ENCODE results near the gene NINJ2.

The NINJ2 gene

DNA sequence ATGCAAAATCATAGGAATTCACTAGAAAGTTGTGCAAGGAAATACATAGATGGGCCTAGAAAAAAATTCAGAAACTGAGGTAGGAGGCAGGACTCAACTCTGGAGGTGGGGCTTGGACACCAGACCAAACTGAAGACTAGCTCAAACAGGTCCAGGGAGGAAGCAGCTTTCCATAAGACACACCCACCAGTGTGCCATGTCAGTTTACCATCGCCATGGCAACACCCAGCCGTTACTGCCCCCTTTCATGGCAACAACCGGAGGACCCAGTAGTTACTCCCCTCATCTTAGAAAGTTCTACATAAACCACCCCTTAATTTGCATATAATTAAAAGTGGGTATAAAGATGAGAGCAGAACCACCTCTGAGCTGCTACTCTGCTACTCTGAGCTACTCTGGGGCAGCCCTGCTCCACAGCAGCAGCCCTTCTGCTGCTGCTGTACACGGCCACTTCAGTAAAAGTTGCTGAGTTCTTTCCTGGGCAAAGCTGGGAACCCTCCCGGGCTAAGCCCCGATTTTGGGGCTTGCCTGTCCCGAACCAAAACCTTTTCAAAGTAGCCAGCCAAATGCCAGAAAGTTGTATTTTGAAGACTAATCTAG, 30.8 kb upstream of the NINJ2 start:
- no peaks in the 10 kb centered on the region for H3K36me3 ChIP-seq (ENCODE audit: control insufficient read depth, insufficient read depth, low read length)
- no CpG with 5 or more reads among the region's 7 CpGs for WGBS (ENCODE audit: extremely low coverage, insufficient coverage, low lambda C conversion rate)

DNA sequence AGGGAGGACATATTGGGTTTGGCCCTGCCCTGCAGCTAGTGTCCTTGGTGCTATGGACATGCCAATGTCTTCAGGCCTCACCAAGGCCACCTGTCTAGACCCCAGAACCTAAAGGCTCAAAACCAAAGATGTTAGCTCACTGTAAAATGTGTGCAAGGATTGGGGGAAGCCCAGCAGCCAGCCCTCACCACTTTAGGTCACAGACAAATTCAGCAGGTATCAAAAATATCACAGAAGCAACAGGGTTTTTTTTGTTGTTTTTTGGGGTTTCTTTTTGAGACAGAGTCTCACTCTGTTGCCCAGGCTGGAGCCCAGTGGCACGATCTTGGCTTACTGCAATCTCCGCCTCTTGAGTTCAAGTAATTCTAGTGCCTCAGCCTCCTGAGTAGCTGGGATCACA, 29.0 kb upstream of the NINJ2 start:
- Histone ChIP-seq H3K56ac (ENCODE audit: low read length) (no peak overlapping the region), H3K9ac (ENCODE audit: low read length) (no peak overlapping the region), H3K4me2 (ENCODE audit: low read length) (no peak overlapping the region), H3K79me2 (ENCODE audit: control insufficient read depth, insufficient read depth, low read length) (no peaks in the 10 kb centered on the region), H2AK5ac (ENCODE audit: low read length) (no peak overlapping the region), H3K23ac (ENCODE audit: low read length) (no peak overlapping the region), H3K4me1 (ENCODE audit: control insufficient read depth, low read depth, low read length) (no peaks in the 10 kb centered on the region), H3K4me3 (ENCODE audit: low read length) (no peak overlapping the region), H3K4ac (ENCODE audit: low read depth, low read length) (no peak overlapping the region), H2BK120ac (ENCODE audit: low read depth, low read length) (no peak overlapping the region), H2BK15ac (replicated peaks; ENCODE audit: low read depth) (no peak overlapping the region), H4K8ac (ENCODE audit: low read depth, low read length) (no peak overlapping the region), H3K79me1 (ENCODE audit: low read length) (no peaks in the 10 kb centered on the region), H3K27me3 (ENCODE audit: insufficient read depth, low read length, poor library complexity) (no peaks in the 10 kb centered on the region), H3K18ac (ENCODE audit: low read length) (no peak overlapping the region), H2BK5ac (ENCODE audit: low read length) (no peak overlapping the region), H3K27ac (ENCODE audit: low read depth, low read length) (no peak overlapping the region), H4K5ac (ENCODE audit: low read length) (no peak overlapping the region), H3K36me3 (ENCODE audit: control insufficient read depth, insufficient read depth, low read length) (no peaks in the 10 kb centered on the region)
- WGBS (ENCODE audit: extremely low coverage, insufficient coverage, low lambda C conversion rate): no CpG with 5 or more reads among the region's 2 CpGs
- DNase-seq: no peak

More for the DNA sequence above, 30.8 kb upstream of the NINJ2 start:
- H3K79me2 ChIP-seq (ENCODE audit: control insufficient read depth, insufficient read depth, low read length): no peaks in the 10 kb centered on the region
- no peak overlapping the region for H4K8ac ChIP-seq (ENCODE audit: low read depth, low read length)
- no peaks in the 10 kb centered on the region for H3K79me1 ChIP-seq (ENCODE audit: low read length)
- no peak overlapping the region for H3K23ac ChIP-seq (ENCODE audit: low read length)
- no peak overlapping the region for H4K5ac ChIP-seq (ENCODE audit: low read length)
- H3K4me2 ChIP-seq (ENCODE audit: low read length): no peak overlapping the region
- no peak overlapping the region for H2AK5ac ChIP-seq (ENCODE audit: low read length)
- H3K9ac ChIP-seq (ENCODE audit: low read length): no peak overlapping the region
- H2BK120ac ChIP-seq (ENCODE audit: low read depth, low read length): no peak overlapping the region
- H2BK15ac ChIP-seq (replicated peaks; ENCODE audit: low read depth): no peak overlapping the region
- no peak overlapping the region for H2BK5ac ChIP-seq (ENCODE audit: low read length)
- no peak overlapping the region for H3K18ac ChIP-seq (ENCODE audit: low read length)
- no peaks in the 10 kb centered on the region for H3K27me3 ChIP-seq (ENCODE audit: insufficient read depth, low read length, poor library complexity)
- no peak overlapping the region for H3K4me3 ChIP-seq (ENCODE audit: low read length)
- H3K56ac ChIP-seq (ENCODE audit: low read length): no peak overlapping the region
- no peaks in the 10 kb centered on the region for H3K4me1 ChIP-seq (ENCODE audit: control insufficient read depth, low read depth, low read length)
- H3K27ac ChIP-seq (ENCODE audit: low read depth, low read length): no peak overlapping the region
- no peak for DNase-seq
- H3K4ac ChIP-seq (ENCODE audit: low read depth, low read length): no peak overlapping the region

DNA sequence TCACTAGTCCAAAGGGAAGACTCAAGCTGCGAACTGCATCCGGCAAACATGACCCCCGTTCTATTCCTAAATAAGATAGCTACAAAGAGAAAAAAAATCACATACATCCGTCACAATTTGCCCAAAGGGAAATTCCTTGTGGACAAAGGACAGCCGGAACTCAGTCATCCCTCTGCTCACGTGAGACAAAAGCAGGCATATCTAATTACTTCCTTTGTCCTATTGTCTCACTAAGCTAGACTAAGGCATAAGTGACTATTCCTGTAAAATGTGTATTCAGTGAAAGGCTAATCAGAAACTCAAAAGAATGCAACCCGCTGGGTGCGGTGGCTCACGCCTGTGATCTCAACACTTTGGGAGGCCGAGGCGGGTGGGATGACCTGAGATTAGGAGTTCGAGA, 27.2 kb upstream of the NINJ2 start:
- Histone ChIP-seq H3K27ac (ENCODE audit: low read depth, low read length) (no peak overlapping the region), H2AK5ac (ENCODE audit: low read length) (no peak overlapping the region), H2BK120ac (ENCODE audit: low read depth, low read length) (no peak overlapping the region), H4K8ac (ENCODE audit: low read depth, low read length) (no peak overlapping the region), H3K56ac (ENCODE audit: low read length) (no peak overlapping the region), H3K9ac (ENCODE audit: low read length) (no peak overlapping the region), H3K4me1 (ENCODE audit: control insufficient read depth, low read depth, low read length) (no peaks in the 10 kb centered on the region), H3K79me1 (ENCODE audit: low read length) (no peaks in the 10 kb centered on the region), H2BK5ac (ENCODE audit: low read length) (no peak overlapping the region), H2BK15ac (replicated peaks; ENCODE audit: low read depth) (no peak overlapping the region), H3K18ac (ENCODE audit: low read length) (no peak overlapping the region), H3K4ac (ENCODE audit: low read depth, low read length) (no peak overlapping the region), H4K5ac (ENCODE audit: low read length) (no peak overlapping the region), H3K79me2 (ENCODE audit: control insufficient read depth, insufficient read depth, low read length) (no peaks in the 10 kb centered on the region), H3K36me3 (ENCODE audit: control insufficient read depth, insufficient read depth, low read length) (no peaks in the 10 kb centered on the region), H3K23ac (ENCODE audit: low read length) (no peak overlapping the region), H3K4me2 (ENCODE audit: low read length) (no peak overlapping the region), H3K4me3 (ENCODE audit: low read length) (no peak overlapping the region), H3K27me3 (ENCODE audit: insufficient read depth, low read length, poor library complexity) (no peaks in the 10 kb centered on the region)
- peak; percentile 66 for DNase-seq
- WGBS (ENCODE audit: extremely low coverage, insufficient coverage, low lambda C conversion rate): no CpG with 5 or more reads among the region's 12 CpGs

DNA sequence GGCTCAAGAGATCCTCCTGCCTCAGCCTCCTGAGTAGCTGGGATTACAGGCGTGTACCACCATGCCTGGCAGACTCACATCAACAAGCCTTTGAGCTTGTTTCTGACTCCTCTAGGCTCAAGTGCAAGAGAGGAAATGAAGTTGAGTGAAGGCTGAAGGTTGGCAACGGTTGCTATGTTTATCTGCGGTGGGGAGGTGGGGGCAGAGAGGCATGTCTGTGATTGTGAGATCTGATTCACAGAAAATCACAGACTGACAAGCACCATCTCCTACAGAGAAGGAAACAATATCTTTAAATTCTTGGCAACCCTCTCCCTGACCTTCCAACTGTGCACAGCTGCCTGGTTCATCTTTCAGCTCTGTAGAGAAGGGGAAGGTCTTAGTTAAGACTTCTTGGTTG, 22.1 kb upstream of the NINJ2 start:
- no peak overlapping the region for H3K27ac ChIP-seq (ENCODE audit: low read depth, low read length)

DNA sequence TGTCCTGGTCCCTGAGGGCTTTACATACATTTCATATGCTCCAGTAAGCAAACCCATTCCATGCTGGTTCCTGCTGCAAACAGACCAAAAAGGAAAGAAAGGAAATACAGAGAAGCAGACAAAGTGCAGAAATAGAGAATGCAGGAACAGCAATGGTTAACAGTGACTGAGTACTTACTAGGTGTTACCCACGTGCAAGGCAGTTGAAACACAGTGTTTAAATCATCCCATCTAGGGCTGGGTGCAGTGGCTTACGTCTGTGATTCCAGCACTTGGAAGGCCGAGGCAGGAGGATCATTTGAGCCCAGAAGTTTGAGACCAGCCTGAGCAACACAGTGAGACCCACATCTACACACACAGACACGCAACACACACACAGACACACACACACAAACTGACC, 21.2 kb upstream of the NINJ2 start:
- H3K4ac ChIP-seq (ENCODE audit: low read depth, low read length): no peak overlapping the region
- no peaks in the 10 kb centered on the region for H3K79me2 ChIP-seq (ENCODE audit: control insufficient read depth, insufficient read depth, low read length)
- no CpG with 5 or more reads among the region's 4 CpGs for WGBS (ENCODE audit: extremely low coverage, insufficient coverage, low lambda C conversion rate)
- H3K27me3 ChIP-seq (ENCODE audit: insufficient read depth, low read length, poor library complexity): no peaks in the 10 kb centered on the region
- no peaks in the 10 kb centered on the region for H3K79me1 ChIP-seq (ENCODE audit: low read length)
- no peak for DNase-seq
- H2AK5ac ChIP-seq (ENCODE audit: low read length): no peak overlapping the region
- H4K8ac ChIP-seq (ENCODE audit: low read depth, low read length): no peak overlapping the region
- no peak overlapping the region for H4K5ac ChIP-seq (ENCODE audit: low read length)
- no peak overlapping the region for H3K4me2 ChIP-seq (ENCODE audit: low read length)
- H3K4me1 ChIP-seq (ENCODE audit: control insufficient read depth, low read depth, low read length): no peaks in the 10 kb centered on the region
- H3K9ac ChIP-seq (ENCODE audit: low read length): no peak overlapping the region
- no peaks in the 10 kb centered on the region for H3K36me3 ChIP-seq (ENCODE audit: control insufficient read depth, insufficient read depth, low read length)
- no peak overlapping the region for H3K56ac ChIP-seq (ENCODE audit: low read length)
- H3K18ac ChIP-seq (ENCODE audit: low read length): no peak overlapping the region
- H2BK120ac ChIP-seq (ENCODE audit: low read depth, low read length): no peak overlapping the region
- H2BK5ac ChIP-seq (ENCODE audit: low read length): no peak overlapping the region
- H3K4me3 ChIP-seq (ENCODE audit: low read length): no peak overlapping the region
- H3K27ac ChIP-seq (ENCODE audit: low read depth, low read length): no peak overlapping the region
- H2BK15ac ChIP-seq (replicated peaks; ENCODE audit: low read depth): no peak overlapping the region
- H3K23ac ChIP-seq (ENCODE audit: low read length): no peak overlapping the region

More for the DNA sequence above, 22.1 kb upstream of the NINJ2 start:
- no peak overlapping the region for H3K9ac ChIP-seq (ENCODE audit: low read length)
- H4K8ac ChIP-seq (ENCODE audit: low read depth, low read length): no peak overlapping the region
- no peaks in the 10 kb centered on the region for H3K36me3 ChIP-seq (ENCODE audit: control insufficient read depth, insufficient read depth, low read length)
- no peak overlapping the region for H3K18ac ChIP-seq (ENCODE audit: low read length)
- H3K23ac ChIP-seq (ENCODE audit: low read length): no peak overlapping the region
- no peak overlapping the region for H2BK15ac ChIP-seq (replicated peaks; ENCODE audit: low read depth)
- H3K79me2 ChIP-seq (ENCODE audit: control insufficient read depth, insufficient read depth, low read length): no peaks in the 10 kb centered on the region
- no peak overlapping the region for H2BK5ac ChIP-seq (ENCODE audit: low read length)
- H3K27me3 ChIP-seq (ENCODE audit: insufficient read depth, low read length, poor library complexity): no peaks in the 10 kb centered on the region
- H3K4ac ChIP-seq (ENCODE audit: low read depth, low read length): no peak overlapping the region
- no peak overlapping the region for H3K56ac ChIP-seq (ENCODE audit: low read length)
- no peaks in the 10 kb centered on the region for H3K4me1 ChIP-seq (ENCODE audit: control insufficient read depth, low read depth, low read length)
- H3K79me1 ChIP-seq (ENCODE audit: low read length): no peaks in the 10 kb centered on the region
- H3K4me2 ChIP-seq (ENCODE audit: low read length): no peak overlapping the region
- no peak overlapping the region for H2BK120ac ChIP-seq (ENCODE audit: low read depth, low read length)
- peak; percentile 73 for DNase-seq
- WGBS (ENCODE audit: extremely low coverage, insufficient coverage, low lambda C conversion rate): no CpG with 5 or more reads among the region's 3 CpGs
- no peak overlapping the region for H4K5ac ChIP-seq (ENCODE audit: low read length)
- H3K4me3 ChIP-seq (ENCODE audit: low read length): no peak overlapping the region
- H2AK5ac ChIP-seq (ENCODE audit: low read length): no peak overlapping the region

DNA sequence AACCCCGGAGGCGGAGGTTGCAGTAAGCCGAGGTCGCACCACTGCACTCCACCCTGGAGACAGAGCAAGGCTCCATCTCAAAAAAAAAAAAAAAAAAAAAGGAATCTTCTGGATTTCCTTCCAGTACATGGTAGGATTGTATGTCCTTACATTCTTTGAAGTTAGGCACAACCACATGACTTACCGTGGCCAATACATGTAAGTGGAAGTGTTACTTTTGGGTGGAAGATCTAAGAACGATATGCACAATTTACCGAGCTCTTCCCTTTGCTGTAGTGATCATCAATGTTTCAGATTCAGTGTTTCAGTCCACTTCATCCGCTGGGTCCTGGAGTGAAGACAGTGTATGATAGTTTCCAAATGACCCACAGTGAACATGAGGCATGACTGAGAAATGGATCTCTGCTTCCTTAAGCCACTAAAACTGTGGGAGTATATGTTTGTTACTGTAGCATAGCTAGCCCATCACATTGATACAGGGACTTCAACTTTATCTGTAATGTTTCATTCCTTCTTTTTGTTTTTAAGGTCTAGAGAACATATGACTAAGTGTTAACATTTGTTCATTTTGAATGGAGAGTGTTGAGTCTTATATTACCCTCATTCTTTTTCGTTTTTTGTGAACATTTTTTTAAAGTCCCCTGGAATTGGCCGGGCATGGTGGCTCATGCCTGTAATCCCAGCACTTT, 18.5 kb upstream of the NINJ2 start:
- no peaks in the 10 kb centered on the region for H3K79me1 ChIP-seq (ENCODE audit: low read length)
- no peaks in the 10 kb centered on the region for H3K27me3 ChIP-seq (ENCODE audit: insufficient read depth, low read length, poor library complexity)
- H3K9ac ChIP-seq (ENCODE audit: low read length): no peak overlapping the region
- H2AK5ac ChIP-seq (ENCODE audit: low read length): no peak overlapping the region
- no peak overlapping the region for H3K23ac ChIP-seq (ENCODE audit: low read length)
- no peak overlapping the region for H4K5ac ChIP-seq (ENCODE audit: low read length)
- no peak overlapping the region for H2BK15ac ChIP-seq (replicated peaks; ENCODE audit: low read depth)
- H3K36me3 ChIP-seq (ENCODE audit: control insufficient read depth, insufficient read depth, low read length): no peaks in the 10 kb centered on the region
- no peak overlapping the region for H3K4me3 ChIP-seq (ENCODE audit: low read length)
- H3K79me2 ChIP-seq (ENCODE audit: control insufficient read depth, insufficient read depth, low read length): no peaks in the 10 kb centered on the region
- no peak for DNase-seq
- no peak overlapping the region for H3K27ac ChIP-seq (ENCODE audit: low read depth, low read length)
- no peak overlapping the region for H3K4me2 ChIP-seq (ENCODE audit: low read length)
- no peak overlapping the region for H2BK5ac ChIP-seq (ENCODE audit: low read length)
- WGBS (ENCODE audit: extremely low coverage, insufficient coverage, low lambda C conversion rate): no CpG with 5 or more reads among the region's 10 CpGs
- no peak overlapping the region for H3K56ac ChIP-seq (ENCODE audit: low read length)
- no peak overlapping the region for H4K8ac ChIP-seq (ENCODE audit: low read depth, low read length)
- H3K4ac ChIP-seq (ENCODE audit: low read depth, low read length): no peak overlapping the region
- no peak overlapping the region for H2BK120ac ChIP-seq (ENCODE audit: low read depth, low read length)
- no peaks in the 10 kb centered on the region for H3K4me1 ChIP-seq (ENCODE audit: control insufficient read depth, low read depth, low read length)
- no peak overlapping the region for H3K18ac ChIP-seq (ENCODE audit: low read length)
